Immature natural killer cell (primary cell): Measurements from ENCODE around the gene TRPV3. TPM values are rescaled to one million over a fixed set of nuclear protein-coding genes. Genes with fewer than 3 reads are reported as not detected.
"Not testable (repeated sequence)": the region's sequence is repeated elsewhere in the genome, so short reads cannot be mapped to it uniquely, and the experiment has no call there.

Experiments
- DNase-seq, 3 donors: peaks; one replicate each; pipeline ENCODE4 v3.0.0; 2022; ENCODE audit warnings: mixed read lengths in 1 of 3
- H3K27ac Mint-ChIP-seq, 6 donors: one replicate each; pipeline ENCODE4 v1.8.0; 2020; ENCODE audit warnings: mixed read lengths in 6 of 6, mild to moderate bottlenecking in 5 of 6, inconsistent platforms in 4 of 6, moderate library complexity in 3 of 6
- H3K27me3 Mint-ChIP-seq, 3 donors: one replicate each; pipeline ENCODE4 v1.8.0; 2020 to 2021; ENCODE audit warnings: low read depth in 3 of 3, mild to moderate bottlenecking in 3 of 3, mixed read lengths in 3 of 3, moderate library complexity in 3 of 3, inconsistent platforms in 1 of 3
- H3K36me3 Mint-ChIP-seq, 3 donors: one replicate each; pipeline ENCODE4 v1.8.0; 2020; ENCODE audit warnings: mixed read lengths in 3 of 3, inconsistent platforms in 2 of 3, mild to moderate bottlenecking in 2 of 3
- H3K4me1 Mint-ChIP-seq, 2 donors: one replicate each; pipeline ENCODE4 v1.8.0; 2020; ENCODE audit warnings: inconsistent platforms in 2 of 2, mild to moderate bottlenecking in 2 of 2, mixed read lengths in 2 of 2, moderate library complexity in 1 of 2
- H3K4me3 Mint-ChIP-seq, 5 donors: one replicate each; pipeline ENCODE4 v1.8.0; 2020; ENCODE audit warnings: mild to moderate bottlenecking in 5 of 5, mixed read lengths in 5 of 5, inconsistent platforms in 3 of 5, moderate library complexity in 3 of 5
- H3K9me3 Mint-ChIP-seq, 6 donors: one replicate each; pipeline ENCODE4 v1.8.0; 2020; ENCODE audit warnings: mild to moderate bottlenecking in 6 of 6, mixed read lengths in 6 of 6, inconsistent platforms in 4 of 6, moderate library complexity in 3 of 6
- polyA plus RNA-seq, 3 donors: library from polyadenylated mRNA; unstranded; fragments of 300-500 nt; fragmentation: Illumina TruSeq; gene quantifications; one replicate each; pipeline ENCODE4 v1.2.3, GENCODE V29; 2021

The TRPV3 gene
- polyA plus RNA-seq, 3 donors from 2014 or later = 0.05 to 1.3 (median 0.39) TPM

DNA sequence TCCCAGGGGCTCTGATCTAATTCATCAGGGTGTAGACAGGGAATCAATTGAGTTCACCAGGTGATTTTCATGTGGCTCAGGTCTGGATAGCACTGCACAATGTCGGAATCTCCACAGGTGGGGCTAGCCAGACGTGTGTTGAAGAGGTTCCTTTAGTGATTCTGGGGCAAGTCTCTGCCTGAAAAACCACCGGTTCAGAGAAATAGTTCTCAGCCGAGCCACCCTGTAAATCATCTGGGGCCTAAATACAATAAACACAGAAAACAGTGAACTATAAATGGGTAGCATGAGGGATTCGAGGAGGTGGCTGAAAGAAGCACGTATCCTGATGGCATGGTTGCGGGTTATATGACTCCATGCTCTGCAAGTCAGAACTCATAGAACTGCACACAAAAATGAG lies 60.5 kb downstream of the TRPV3 start:
- no peak overlapping the region for H3K4me3 Mint-ChIP-seq
- DNase-seq = no peak
- H3K27me3 Mint-ChIP-seq = peaks cover 0 to 12% (median 3%) of the 10 kb centered on the region in 3 donors
- no peaks in the 10 kb centered on the region for H3K9me3 Mint-ChIP-seq
- H3K36me3 Mint-ChIP-seq = no peaks in the 10 kb centered on the region
- H3K27ac Mint-ChIP-seq = no peak overlapping the region
- no peaks in the 10 kb centered on the region for H3K4me1 Mint-ChIP-seq

DNA sequence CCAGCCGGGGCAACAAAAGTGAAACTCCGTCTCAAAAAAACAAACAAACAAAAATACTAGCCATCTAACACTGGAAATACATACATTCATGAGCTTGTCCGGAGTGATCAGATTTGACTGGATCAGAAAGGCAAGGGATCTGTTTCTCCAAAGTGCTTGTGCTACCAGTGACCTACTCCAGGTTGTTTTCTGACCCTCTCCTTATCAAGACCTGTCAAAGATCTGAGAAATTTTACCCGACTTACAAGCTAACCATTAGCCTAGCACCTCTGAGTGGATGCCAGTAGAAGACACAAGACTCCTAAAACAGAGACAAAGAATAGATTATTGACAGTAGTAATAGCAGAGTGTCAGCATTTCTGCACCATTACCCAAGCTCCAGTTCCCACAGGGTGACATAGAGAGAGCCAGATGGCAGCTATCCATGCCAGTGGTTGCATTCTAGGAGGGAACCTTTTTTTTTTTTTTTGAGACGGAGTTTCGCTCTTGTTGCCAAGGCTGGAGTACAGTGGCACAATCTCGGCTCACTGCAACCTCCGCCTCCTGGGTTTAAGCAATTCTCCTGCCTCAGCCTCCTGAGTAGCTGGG lies 72.0 kb downstream of the TRPV3 start:
- Mint-ChIP-seq H3K9me3 (no peaks in the 10 kb centered on the region), H3K4me3 (no peak overlapping the region), H3K27ac (peak overlapping the region in 1 of 6 donors; percentile 27), H3K27me3 (peaks cover 5 to 7% (median 5%) of the 10 kb centered on the region in 3 donors), H3K4me1 (no peaks in the 10 kb centered on the region), H3K36me3 (no peaks in the 10 kb centered on the region)
- DNase-seq = no peak

DNA sequence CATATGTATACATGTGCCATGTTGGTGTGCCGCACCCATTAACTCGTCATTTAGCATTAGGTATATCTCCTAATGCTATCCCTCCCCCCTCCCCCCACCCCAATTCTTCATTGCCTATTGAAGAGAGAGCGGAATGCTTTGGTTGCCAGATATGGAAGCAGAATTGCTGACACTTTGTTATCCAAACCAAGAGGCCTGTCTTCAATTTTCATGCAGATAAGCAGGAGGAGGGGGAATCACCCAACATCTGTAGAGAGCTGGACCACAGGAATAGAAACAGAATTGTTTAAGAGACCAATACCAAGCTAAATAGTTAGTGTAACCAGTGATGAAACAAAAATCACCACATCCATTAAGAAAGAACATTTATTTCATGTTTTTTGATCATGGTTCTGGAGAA lies 74.8 kb downstream of the TRPV3 start:
- Mint-ChIP-seq H3K27ac (no peak overlapping the region), H3K4me3 (no peak overlapping the region), H3K36me3 (no peaks in the 10 kb centered on the region), H3K27me3 (peaks cover 4 to 15% (median 7%) of the 10 kb centered on the region in 3 donors), H3K4me1 (no peaks in the 10 kb centered on the region), H3K9me3 (no peaks in the 10 kb centered on the region)
- no peak for DNase-seq

DNA sequence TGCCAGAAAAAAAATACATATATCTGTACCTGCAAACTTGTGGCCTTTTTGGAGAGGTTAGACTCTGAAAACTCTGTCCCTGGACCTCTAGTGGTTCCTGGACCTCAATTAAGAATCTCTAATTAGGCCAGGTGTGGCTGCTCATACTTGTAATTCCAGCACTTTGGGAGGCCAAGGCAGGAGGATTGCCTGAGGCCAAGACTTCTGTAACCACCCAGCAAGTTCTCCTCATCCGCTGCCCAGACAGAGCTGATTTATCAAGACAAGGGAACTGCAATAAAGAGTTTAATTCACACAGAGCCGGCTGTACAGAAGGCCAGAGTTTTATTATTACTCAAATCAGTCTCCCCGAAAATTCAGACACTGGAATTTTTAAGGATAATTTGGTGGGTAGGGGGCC lies 77.6 kb downstream of the TRPV3 start:
- H3K9me3 Mint-ChIP-seq = no peaks in the 10 kb centered on the region
- H3K4me1 Mint-ChIP-seq = peaks cover 5 to 8% of the 10 kb centered on the region in 2 donors
- H3K27me3 Mint-ChIP-seq = peaks cover 3 to 8% (median 3%) of the 10 kb centered on the region in 3 donors
- no peak for DNase-seq
- H3K36me3 Mint-ChIP-seq = no peaks in the 10 kb centered on the region
- no peak overlapping the region for H3K27ac Mint-ChIP-seq
- H3K4me3 Mint-ChIP-seq = no peak overlapping the region

DNA sequence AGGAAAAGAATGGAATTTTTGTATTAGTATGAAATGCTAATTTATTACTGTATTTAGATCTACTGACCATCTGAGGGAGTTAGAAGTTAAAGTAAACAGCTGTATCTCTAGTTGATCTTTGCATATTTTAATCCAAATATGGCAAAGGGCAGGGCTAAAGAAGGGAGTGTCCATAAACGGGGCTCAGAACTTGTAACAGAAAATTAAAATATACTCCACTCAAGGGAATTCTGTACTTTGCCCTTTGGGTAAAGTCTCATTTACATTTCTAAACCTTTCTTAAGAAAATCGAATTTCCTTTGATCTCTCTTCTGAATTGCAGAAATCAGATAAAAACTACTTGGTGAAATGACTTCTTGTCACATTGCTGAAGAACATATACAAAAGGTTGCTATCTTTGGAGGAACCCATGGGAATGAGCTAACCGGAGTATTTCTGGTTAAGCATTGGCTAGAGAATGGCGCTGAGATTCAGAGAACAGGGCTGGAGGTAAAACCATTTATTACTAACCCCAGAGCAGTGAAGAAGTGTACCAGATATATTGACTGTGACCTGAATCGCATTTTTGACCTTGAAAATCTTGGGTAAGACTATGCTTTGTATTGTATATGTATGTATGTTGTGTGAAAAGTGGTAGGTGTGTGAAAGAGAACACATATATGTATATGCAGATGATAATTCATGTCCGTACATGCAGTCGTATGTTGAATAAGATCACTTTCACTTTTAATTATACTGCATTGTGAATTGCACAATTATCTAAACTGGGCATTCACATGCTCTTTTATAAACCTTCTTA lies 81.6 kb downstream of the TRPV3 start, which contains the start of gene ASPA:
Gene ASPA (plus strand): TSS at position 186 of the 799 bp plus-strand sequence. CDS start 163 bp downstream, at position 349.
- peaks cover 5 to 8% of the 10 kb centered on the region in 2 donors for H3K4me1 Mint-ChIP-seq
- H3K9me3 Mint-ChIP-seq = no peaks in the 10 kb centered on the region
- H3K27ac Mint-ChIP-seq = peak within 1 kb of the TSS in 1 of 6 donors; percentile 34
- peak within 1 kb of the TSS; percentile 30 to 71 (median 48) for H3K4me3 Mint-ChIP-seq
- no peak for DNase-seq
- peaks cover 1 to 8% (median 3%) of the 10 kb centered on the region in 3 donors for H3K27me3 Mint-ChIP-seq
- no peaks in the 10 kb centered on the region for H3K36me3 Mint-ChIP-seq

DNA sequence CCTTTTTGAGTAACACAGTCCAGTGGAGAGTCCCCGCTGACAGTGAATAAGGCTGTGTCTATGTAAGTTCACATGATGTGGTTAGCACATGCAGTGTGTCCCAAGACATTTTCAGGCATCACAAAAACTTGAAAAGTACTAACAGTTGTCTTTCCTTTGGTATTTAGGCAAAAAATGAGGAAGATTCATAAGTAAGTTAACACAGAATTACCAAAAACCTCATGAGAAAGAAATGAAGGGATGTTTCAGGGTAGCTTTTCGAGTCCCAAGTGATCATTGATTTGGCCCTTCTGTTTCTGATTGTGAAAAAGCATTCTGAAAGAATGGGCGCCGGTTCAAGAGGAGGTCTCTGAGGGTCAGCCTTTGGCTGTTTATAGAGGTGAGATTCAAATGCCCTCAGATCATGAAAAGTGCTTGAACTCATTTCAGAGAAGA lies 82.3 kb downstream of the TRPV3 start:
- Mint-ChIP-seq H3K27ac (no peak overlapping the region), H3K27me3 (peaks cover 1 to 8% (median 1%) of the 10 kb centered on the region in 3 donors), H3K4me1 (peaks cover 5 to 8% of the 10 kb centered on the region in 2 donors), H3K4me3 (no peak overlapping the region), H3K36me3 (no peaks in the 10 kb centered on the region), H3K9me3 (no peaks in the 10 kb centered on the region)
- no peak for DNase-seq

DNA sequence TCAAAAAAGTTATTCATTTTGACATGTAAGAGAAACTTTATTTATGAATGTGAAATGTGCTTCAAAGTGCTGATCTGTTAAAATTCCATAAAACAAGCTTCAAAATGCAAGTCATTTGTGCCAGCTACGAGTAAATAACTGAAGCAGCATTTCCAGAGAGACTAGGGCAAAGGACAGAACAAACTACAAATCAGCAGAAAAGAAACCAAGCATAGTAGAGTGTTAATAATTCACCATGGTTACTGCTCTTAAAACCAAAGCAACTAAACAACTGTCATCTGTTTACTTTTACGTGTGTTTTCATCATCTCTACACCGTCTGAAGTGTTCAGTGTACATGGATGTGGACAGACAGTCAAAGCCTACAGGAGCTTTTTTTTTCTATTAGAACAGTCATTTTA lies 83.4 kb downstream of the TRPV3 start:
- no peak for DNase-seq
- no peaks in the 10 kb centered on the region for H3K9me3 Mint-ChIP-seq
- no peaks in the 10 kb centered on the region for H3K36me3 Mint-ChIP-seq
- H3K4me1 Mint-ChIP-seq = peaks cover 5 to 8% of the 10 kb centered on the region in 2 donors
- H3K27ac Mint-ChIP-seq = no peak overlapping the region
- H3K4me3 Mint-ChIP-seq = no peak overlapping the region
- H3K27me3 Mint-ChIP-seq = peaks cover 0 to 8% (median 1%) of the 10 kb centered on the region in 3 donors

DNA sequence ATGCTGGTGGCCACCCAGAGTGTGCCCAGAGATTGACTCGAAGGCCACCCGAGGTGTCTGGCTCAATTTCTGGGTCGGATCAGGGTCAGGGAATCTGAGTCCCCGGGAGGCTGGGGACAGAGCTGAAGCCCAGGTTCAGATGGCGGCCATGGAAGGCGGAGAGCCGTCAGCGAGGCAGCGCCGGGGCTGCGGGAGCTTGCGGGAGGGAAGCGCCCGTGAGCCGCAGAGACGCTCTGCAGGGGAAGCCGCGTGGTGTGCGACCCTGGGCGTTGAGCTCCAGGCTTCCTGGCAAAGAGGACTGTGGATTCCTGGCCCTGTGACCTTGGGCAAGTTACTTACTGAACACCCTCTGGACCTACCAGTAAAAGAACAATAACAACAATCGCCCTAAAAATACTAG lies 85.5 kb downstream of the TRPV3 start:
- H3K4me1 Mint-ChIP-seq = peaks cover 5 to 8% of the 10 kb centered on the region in 2 donors
- no peak overlapping the region for H3K4me3 Mint-ChIP-seq
- H3K36me3 Mint-ChIP-seq = no peaks in the 10 kb centered on the region
- H3K9me3 Mint-ChIP-seq = no peaks in the 10 kb centered on the region
- H3K27me3 Mint-ChIP-seq = peaks cover 0 to 3% (median 0%) of the 10 kb centered on the region in 3 donors
- no peak overlapping the region for H3K27ac Mint-ChIP-seq
- no peak for DNase-seq

DNA sequence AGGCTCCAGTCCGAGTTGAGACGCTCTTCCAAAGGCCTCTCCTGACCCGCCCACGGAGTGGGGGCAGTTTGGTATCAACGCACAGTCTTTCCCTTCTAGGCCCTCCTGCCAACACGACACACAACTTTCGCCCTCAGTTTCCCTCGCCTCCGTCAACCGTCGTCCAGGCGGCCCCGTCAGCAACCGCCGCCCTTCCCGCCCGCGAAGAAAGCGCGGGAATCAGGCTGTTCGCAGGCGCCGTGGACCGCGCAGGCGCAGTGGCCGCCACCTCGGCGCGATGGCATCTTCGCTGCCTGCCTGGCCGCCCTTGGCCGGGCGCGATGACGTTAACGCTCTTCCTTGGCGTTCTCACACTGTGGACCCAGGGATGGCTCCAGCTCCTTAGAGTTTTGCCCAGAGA lies 86.0 kb downstream of the TRPV3 start, which contains the start of gene SPATA22:
Gene SPATA22 (minus strand): TSS at position 221 of the 400 bp plus-strand sequence. CDS start 2,494 bp downstream, outside the sequence.
- peaks cover 5 to 8% of the 10 kb centered on the region in 2 donors for H3K4me1 Mint-ChIP-seq

DNA sequence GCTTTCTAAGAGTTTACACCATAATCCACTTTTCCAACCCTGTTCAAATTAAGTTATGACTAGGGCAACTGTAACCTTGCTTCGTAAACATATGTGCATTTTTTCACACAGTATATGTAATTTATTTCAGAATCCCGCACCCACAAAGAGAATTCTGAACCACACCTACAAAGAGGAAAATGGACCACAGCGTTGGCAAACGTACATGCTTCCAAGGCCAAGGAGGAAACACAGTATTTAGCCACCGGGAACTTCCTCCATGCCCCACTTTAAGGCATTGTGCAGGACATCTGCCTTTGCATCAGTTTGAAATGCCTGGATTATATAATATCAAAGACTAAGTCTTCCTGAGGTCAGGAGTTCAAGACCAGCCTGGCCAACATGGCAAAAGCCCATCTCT lies 88.1 kb downstream of the TRPV3 start:
- no peaks in the 10 kb centered on the region for H3K36me3 Mint-ChIP-seq
- peaks cover 0 to 3% (median 0%) of the 10 kb centered on the region in 3 donors for H3K27me3 Mint-ChIP-seq
- H3K4me3 Mint-ChIP-seq = no peak overlapping the region
- no peak for DNase-seq
- H3K9me3 Mint-ChIP-seq = no peaks in the 10 kb centered on the region
- no peaks in the 10 kb centered on the region for H3K4me1 Mint-ChIP-seq
- H3K27ac Mint-ChIP-seq = no peak overlapping the region

More for the DNA sequence above, 86.0 kb downstream of the TRPV3 start, which contains the start of gene SPATA22:
- DNase-seq = no peak
- H3K27me3 Mint-ChIP-seq = peaks cover 0 to 3% (median 0%) of the 10 kb centered on the region in 3 donors
- no peak within 1 kb of the TSS for H3K27ac Mint-ChIP-seq
- H3K9me3 Mint-ChIP-seq = no peaks in the 10 kb centered on the region
- no peaks in the 10 kb centered on the region for H3K36me3 Mint-ChIP-seq
- no peak within 1 kb of the TSS for H3K4me3 Mint-ChIP-seq

DNA sequence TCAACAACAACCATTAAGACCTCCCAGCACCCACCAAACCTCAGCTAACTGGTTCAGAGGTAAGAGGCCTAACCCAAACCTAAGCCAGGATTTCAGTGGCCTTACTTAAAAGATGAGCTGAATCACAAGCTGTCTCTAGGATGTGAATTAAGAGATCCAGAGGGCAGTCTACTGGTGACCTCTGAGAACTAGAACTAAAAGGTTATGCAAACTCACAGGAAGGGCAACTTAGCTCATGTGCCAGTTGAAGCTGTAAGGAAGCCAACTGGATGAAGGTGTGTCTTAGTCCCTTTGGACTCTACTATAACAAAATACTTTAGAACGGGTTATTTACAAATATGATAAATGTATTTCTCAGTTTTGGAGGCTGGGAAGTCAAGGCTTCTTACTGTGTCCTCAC lies 91.3 kb downstream of the TRPV3 start:
- H3K4me1 Mint-ChIP-seq, H3K27me3 Mint-ChIP-seq, DNase-seq, H3K36me3 Mint-ChIP-seq, H3K9me3 Mint-ChIP-seq, H3K4me3 Mint-ChIP-seq, H3K27ac Mint-ChIP-seq: not testable (repeated sequence)

Other genes starting within 250 kb of the TRPV3 start
- 1 to 10 TPM in 1 of 3 donors, not detected in 2; 3.8 TPM for gene OR3A2, start 171.5 kb downstream of the TRPV3 start, polyA plus RNA-seq
- gene OR1E1, start 159.4 kb downstream of the TRPV3 start, polyA plus RNA-seq = not detected
- gene OR3A3, start 146.4 kb downstream of the TRPV3 start, polyA plus RNA-seq = not detected
- gene OR1E2, start 124.0 kb downstream of the TRPV3 start, polyA plus RNA-seq = not detected
- not detected for gene SPATA22, start 86.0 kb downstream of the TRPV3 start, polyA plus RNA-seq
- not detected for gene ASPA, start 81.8 kb downstream of the TRPV3 start, polyA plus RNA-seq
- gene TRPV1, start 51.6 kb upstream of the TRPV3 start, polyA plus RNA-seq = 1 to 10 TPM in 1 of 3 donors, under 1 TPM in 1, not detected in 1; 0.08 to 1.1 TPM
- 1 to 10 TPM; 2.6 to 8.1 (median 6.4) TPM for gene SHPK, start 78.4 kb upstream of the TRPV3 start, polyA plus RNA-seq
- gene CTNS, start 78.9 kb upstream of the TRPV3 start, polyA plus RNA-seq = 10 to 100 TPM in 1 of 3 donors, 1 to 10 TPM in 2; 6.0 to 12.7 (median 7.2) TPM
- gene TAX1BP3, start 110.8 kb upstream of the TRPV3 start, polyA plus RNA-seq = 10 to 100 TPM; 36.1 to 49.2 (median 41.5) TPM
- 100 to 1,000 TPM; 104 to 137 (median 135) TPM for gene EMC6, start 111.0 kb upstream of the TRPV3 start, polyA plus RNA-seq
- gene P2RX5, start 138.3 kb upstream of the TRPV3 start, polyA plus RNA-seq = 1 to 10 TPM; 5.9 to 8.9 (median 8.4) TPM
- gene HASPIN, start 166.1 kb upstream of the TRPV3 start, polyA plus RNA-seq = under 1 TPM in 2 of 3 donors, not detected in 1; 0.20 to 0.47 TPM
- 10 to 100 TPM; 68.2 to 81.9 (median 81.8) TPM for gene ITGAE, start 243.4 kb upstream of the TRPV3 start, polyA plus RNA-seq